OCI-LY1 (cell line): Measurements from ENCODE around the gene SMAD6.

Experiments used
- H2AFZ ChIP-seq: fragments of 200-600 bp; sonication (generic), shearing (Covaris generic); 2 replicates; pipeline ENCODE4 v1.6.0; 2014; ENCODE audit warnings: antibody characterized with exemption, mild to moderate bottlenecking, low read length
- H3F3A ChIP-seq: fragments of 200-600 bp; sonication (generic), shearing (Covaris generic); 2 replicates; pipeline ENCODE4 v1.6.0; 2014; ENCODE audit warnings: mild to moderate bottlenecking, antibody characterized with exemption, low read length, moderate library complexity; ENCODE audit not compliant: insufficient read depth
- H3K27ac ChIP-seq: fragments of 200-600 bp; sonication (generic); 2 replicates; pipeline ENCODE4 v1.5.1; 2014; ENCODE audit warnings: low read length, mixed run types, mild to moderate bottlenecking, low read depth; ENCODE audit not compliant: poor library complexity, severe bottlenecking
- H3K27me3 ChIP-seq: fragments of 200-600 bp; sonication (generic); 2 replicates; pipeline ENCODE4 v1.6.0; 2014; ENCODE audit warnings: antibody characterized with exemption, mild to moderate bottlenecking, low read length, moderate library complexity; ENCODE audit not compliant: insufficient read depth
- H3K36me3 ChIP-seq: fragments of 200-600 bp; sonication (generic); 2 replicates; pipeline ENCODE4 v1.6.1; 2014; ENCODE audit warnings: mild to moderate bottlenecking, antibody characterized with exemption, low read length, moderate library complexity, mixed read lengths; ENCODE audit not compliant: insufficient read depth
- H3K4me1 ChIP-seq: fragments of 200-600 bp; sonication (generic); 2 replicates; pipeline ENCODE4 v1.5.1; 2014; ENCODE audit warnings: mild to moderate bottlenecking, low read length, moderate library complexity; ENCODE audit not compliant: insufficient read depth, severe bottlenecking
- H3K4me2 ChIP-seq: fragments of 200-600 bp; sonication (generic), shearing (Covaris generic); 2 replicates; pipeline ENCODE4 v1.6.1; 2014; ENCODE audit warnings: low read length
- H3K4me3 ChIP-seq: fragments of 200-600 bp; sonication (generic); 2 replicates; pipeline ENCODE4 v1.5.1; 2014; ENCODE audit warnings: low read length, low read depth, mild to moderate bottlenecking, mixed read lengths; ENCODE audit not compliant: poor library complexity, severe bottlenecking
- H3K79me2 ChIP-seq: fragments of 200-600 bp; shearing (Covaris generic); 2 replicates; pipeline ENCODE4 v1.6.1; 2016; ENCODE audit warnings: mixed run types, low read length, mixed read lengths; ENCODE audit not compliant: insufficient read depth
- H3K9ac ChIP-seq: fragments of 200-600 bp; sonication (generic), shearing (Covaris generic); 2 replicates; pipeline ENCODE4 v1.6.1; 2014; ENCODE audit warnings: mild to moderate bottlenecking, low read length, mixed read lengths
- H3K9me2 ChIP-seq: fragments of 200-600 bp; sonication (generic), shearing (Covaris generic); 2 replicates; pipeline ENCODE4 v1.6.1; 2014; ENCODE audit warnings: low read depth, mild to moderate bottlenecking, low read length, mixed read lengths
- H3K9me3 ChIP-seq: fragments of 200-600 bp; shearing (Covaris generic); 2 replicates; pipeline ENCODE4 v1.6.1; 2014; ENCODE audit warnings: low read length, mixed read lengths
- H4K20me1 ChIP-seq: fragments of 200-600 bp; sonication (generic), shearing (Covaris generic); 2 replicates; pipeline ENCODE4 v1.6.0; 2016; ENCODE audit warnings: mild to moderate bottlenecking, low read length; ENCODE audit not compliant: insufficient read depth
- EZH2 ChIP-seq: fragments of 200-600 bp; sonication (generic), shearing (Covaris generic); IDR thresholded peaks from 2 replicates; pipeline ENCODE4 v1.8.0; 2017; ENCODE audit warnings: borderline replicate concordance, mixed run types, mild to moderate bottlenecking, antibody characterized with exemption, low read length, moderate library complexity, mixed read lengths
- TF ChIP-seq, protein P1 (sequence below): fragments of 200-600 bp; sonication (generic), shearing (Covaris generic); IDR thresholded peaks from 2 replicates; pipeline ENCODE4 v1.5.1; 2017; ENCODE audit warnings: mild to moderate bottlenecking, antibody characterized with exemption, low read length, moderate library complexity, mixed read lengths

SMAD6 gene

GRCh38 chr15:66773129-66773873, 71.3 kb downstream of the SMAD6 start:
- Histone ChIP-seq H3K36me3 (no peaks in the 10 kb centered on the region), H2AFZ (no peak overlapping the region), H3F3A (no peaks in the 10 kb centered on the region), H3K9ac (no peak overlapping the region), H3K9me2 (no peaks in the 10 kb centered on the region), H3K4me1 (peaks cover 29% of the 10 kb centered on the region), H3K9me3 (no peaks in the 10 kb centered on the region), H3K79me2 (no peaks in the 10 kb centered on the region), H3K4me3 (no peak overlapping the region), H3K27ac (no peak overlapping the region), H3K27me3 (no peaks in the 10 kb centered on the region), H4K20me1 (no peaks in the 10 kb centered on the region), H3K4me2 (no peak overlapping the region)
- TF ChIP-seq, protein P1, sequence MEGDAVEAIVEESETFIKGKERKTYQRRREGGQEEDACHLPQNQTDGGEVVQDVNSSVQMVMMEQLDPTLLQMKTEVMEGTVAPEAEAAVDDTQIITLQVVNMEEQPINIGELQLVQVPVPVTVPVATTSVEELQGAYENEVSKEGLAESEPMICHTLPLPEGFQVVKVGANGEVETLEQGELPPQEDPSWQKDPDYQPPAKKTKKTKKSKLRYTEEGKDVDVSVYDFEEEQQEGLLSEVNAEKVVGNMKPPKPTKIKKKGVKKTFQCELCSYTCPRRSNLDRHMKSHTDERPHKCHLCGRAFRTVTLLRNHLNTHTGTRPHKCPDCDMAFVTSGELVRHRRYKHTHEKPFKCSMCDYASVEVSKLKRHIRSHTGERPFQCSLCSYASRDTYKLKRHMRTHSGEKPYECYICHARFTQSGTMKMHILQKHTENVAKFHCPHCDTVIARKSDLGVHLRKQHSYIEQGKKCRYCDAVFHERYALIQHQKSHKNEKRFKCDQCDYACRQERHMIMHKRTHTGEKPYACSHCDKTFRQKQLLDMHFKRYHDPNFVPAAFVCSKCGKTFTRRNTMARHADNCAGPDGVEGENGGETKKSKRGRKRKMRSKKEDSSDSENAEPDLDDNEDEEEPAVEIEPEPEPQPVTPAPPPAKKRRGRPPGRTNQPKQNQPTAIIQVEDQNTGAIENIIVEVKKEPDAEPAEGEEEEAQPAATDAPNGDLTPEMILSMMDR, result no peak
- TF ChIP-seq EZH2, result no peak

- no peak for TF ChIP-seq EZH2
- TF ChIP-seq, protein P1, result peak; percentile 91
- H4K20me1 ChIP-seq, result no peaks in the 10 kb centered on the region
- no peaks in the 10 kb centered on the region for H3K36me3 ChIP-seq
- no peaks in the 10 kb centered on the region for H3K27me3 ChIP-seq
- no peaks in the 10 kb centered on the region for H3K9me2 ChIP-seq
- no peak overlapping the region for H2AFZ ChIP-seq
- H3K4me1 ChIP-seq, result peaks cover 29% of the 10 kb centered on the region
- H3K27ac ChIP-seq, result no peak overlapping the region
- H3F3A ChIP-seq, result no peaks in the 10 kb centered on the region
- no peaks in the 10 kb centered on the region for H3K79me2 ChIP-seq
- no peak overlapping the region for H3K4me2 ChIP-seq
- H3K9ac ChIP-seq, result no peak overlapping the region
- no peak overlapping the region for H3K4me3 ChIP-seq
- H3K9me3 ChIP-seq, result no peaks in the 10 kb centered on the region
Measured at GRCh38 chr15:66774001-66774814, 72.2 kb downstream of the SMAD6 start.

GRCh38 chr15:66775127-66776105, 73.4 kb downstream of the SMAD6 start:
- Histone ChIP-seq H3K27me3 (no peaks in the 10 kb centered on the region), H3K9me3 (no peaks in the 10 kb centered on the region), H3F3A (no peaks in the 10 kb centered on the region), H3K4me1 (peaks cover 32% of the 10 kb centered on the region), H4K20me1 (no peaks in the 10 kb centered on the region), H3K36me3 (no peaks in the 10 kb centered on the region), H3K4me2 (no peak overlapping the region), H3K79me2 (no peaks in the 10 kb centered on the region), H2AFZ (no peak overlapping the region), H3K4me3 (no peak overlapping the region), H3K27ac (peak overlapping the region; percentile 7), H3K9ac (no peak overlapping the region), H3K9me2 (no peaks in the 10 kb centered on the region)
- TF ChIP-seq EZH2, result no peak
